Measurements from ENCODE around the gene LHX5.

LHX5 gene

GRCh38 chr12:113425960-113426453 lies 45.7 kb downstream of the LHX5 start:
- TF ChIP-seq ZFX (IDR thresholded peaks at IDR 0.05; ENCODE audit: borderline replicate concordance), result no peak
- TF ChIP-seq CTCF (IDR thresholded peaks at IDR 0.05), result no peak
- no peak overlapping the region for H3K27ac ChIP-seq

DNA sequence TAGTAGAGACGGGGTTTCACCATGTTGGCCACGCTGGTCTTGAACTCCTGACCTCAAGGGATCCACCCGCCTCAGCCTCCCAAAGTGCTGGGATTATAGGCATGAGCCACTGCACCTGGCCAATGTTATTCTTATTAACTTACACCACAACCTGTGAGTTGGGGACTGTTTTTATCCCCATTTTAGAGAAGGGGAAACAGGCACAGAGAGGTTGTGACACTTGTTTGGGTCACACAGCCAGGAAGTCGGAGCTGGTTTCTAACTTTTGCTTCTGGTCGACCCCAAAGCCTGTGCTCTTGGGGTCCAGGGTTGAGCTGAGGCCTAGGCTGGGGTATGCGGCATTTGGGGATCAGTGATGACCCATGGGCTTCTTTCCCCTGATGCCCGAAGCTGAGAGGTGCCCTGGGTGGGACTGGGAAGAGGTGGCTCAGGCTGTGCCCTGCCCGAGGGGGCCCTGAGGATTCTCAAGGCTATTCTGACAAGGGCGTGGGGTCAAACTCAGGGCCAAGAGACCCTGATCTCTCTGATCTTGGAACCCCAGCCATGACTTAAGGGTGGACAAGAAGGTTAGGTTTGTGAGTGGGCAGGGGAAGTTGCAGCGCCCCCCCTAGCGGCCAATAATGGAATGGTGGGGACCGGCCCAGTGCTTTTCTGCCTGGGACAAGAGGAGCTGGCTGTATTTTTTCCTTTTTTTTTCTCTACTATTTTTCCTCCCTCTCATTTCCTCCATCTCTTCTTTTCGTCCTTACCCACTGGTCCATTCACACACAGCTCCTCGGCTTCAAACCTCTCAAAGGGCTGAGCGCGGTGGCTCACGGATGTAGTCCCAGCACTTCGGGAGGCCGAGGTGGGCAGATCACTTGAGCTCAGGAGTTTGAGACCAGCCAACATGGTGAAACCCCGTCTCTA lies 46.5 kb downstream of the LHX5 start:
- peak; percentile 99 for TF ChIP-seq CTCF (IDR thresholded peaks at IDR 0.05)
- no peak for TF ChIP-seq ZFX (IDR thresholded peaks at IDR 0.05; ENCODE audit: borderline replicate concordance)
- H3K27ac ChIP-seq, result no peak overlapping the region

- TF ChIP-seq ZFX (IDR thresholded peaks at IDR 0.05; ENCODE audit: borderline replicate concordance) (no peak), CTCF (IDR thresholded peaks at IDR 0.05) (no peak)
- no peak overlapping the region for H3K27ac ChIP-seq
Observed at GRCh38 chr12:113424456-113424855, 47.2 kb downstream of the LHX5 start.

DNA sequence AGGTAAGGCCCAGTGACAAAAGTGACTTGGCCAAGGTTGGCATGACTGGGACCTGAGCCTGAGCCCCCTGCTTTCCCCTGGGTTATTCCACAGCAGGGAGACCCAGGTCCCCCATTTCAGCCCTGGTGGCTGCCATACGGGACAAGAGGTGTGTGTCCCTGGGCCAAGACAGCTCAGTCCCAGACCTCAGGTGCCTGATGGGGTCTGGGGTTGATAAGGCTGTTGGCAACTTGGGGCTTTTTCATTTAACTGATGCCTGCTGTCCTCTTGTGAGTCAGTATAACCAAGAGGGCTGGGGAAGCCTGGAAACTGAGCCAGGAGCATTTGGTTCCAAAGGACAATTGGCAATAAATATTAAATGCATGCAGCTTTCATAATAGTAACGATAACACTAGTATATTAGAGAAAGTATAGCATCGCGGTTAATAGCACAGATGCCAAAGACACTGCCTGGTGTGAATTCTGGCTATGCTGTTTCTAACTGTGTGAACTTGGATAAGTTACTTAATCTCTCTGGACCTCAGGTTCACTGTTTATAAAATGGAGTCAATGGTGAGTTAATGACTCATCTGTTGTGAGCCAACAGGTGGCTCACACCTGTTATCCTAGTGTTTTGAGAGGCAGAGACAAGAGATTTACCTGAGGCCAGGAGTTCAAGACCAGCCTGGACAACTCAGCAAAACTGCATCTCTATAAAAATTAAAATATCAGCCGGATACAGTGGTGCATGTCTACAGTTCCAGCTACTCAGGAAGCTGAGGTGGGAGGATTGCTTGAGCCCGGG lies 48.6 kb downstream of the LHX5 start:
- peak overlapping the region; percentile 67 for H3K27ac ChIP-seq

DNA sequence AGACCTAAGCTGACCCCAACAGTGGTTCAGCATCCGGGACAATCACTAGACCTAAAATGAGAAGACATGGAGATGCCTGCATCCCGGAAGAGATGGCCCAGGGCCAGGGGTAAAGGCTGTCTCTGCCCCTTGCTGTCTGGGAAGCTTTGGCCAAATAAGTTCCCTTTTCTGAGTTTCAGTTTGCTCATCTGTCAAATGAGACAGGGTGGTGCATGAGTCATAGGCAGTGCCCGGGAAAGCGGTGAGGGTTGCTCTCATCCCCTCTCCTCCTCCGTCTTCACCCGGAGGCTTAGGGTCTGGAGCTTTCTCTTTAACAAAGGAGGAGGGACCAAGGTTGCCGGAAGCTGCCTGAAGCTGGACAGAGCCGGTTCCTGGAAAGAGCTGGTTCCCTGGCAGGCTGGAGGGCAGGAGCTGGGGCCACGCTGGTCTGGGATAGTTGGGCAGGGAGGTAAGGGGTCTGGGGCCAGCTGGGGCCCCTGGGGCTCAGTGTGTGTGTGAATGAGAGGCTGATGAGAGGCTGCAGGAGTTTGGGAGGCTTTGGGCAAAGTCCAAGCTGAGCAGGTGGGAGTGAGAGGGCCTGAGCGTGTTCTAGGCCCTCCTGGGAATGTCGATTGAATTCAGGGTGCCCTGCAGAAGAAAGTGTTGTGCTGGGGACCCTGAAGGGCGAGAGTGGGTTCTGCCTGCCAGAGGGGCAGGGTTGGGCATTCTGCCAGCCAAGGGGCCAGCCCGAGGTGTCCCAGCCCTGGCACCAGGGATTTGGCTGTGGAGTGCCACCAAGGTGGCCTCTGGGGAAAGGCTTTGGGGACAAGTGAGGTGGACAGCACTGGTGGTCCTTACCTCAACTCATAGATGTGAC lies 49.4 kb downstream of the LHX5 start, which contains the start of gene SDSL:
SDSL (plus strand) TSS at position 351 of the 856 bp plus-strand sequence. CDS start 5,603 bp downstream, outside the sequence.
- TF ChIP-seq CTCF (IDR thresholded peaks at IDR 0.05) (no peak), ZFX (IDR thresholded peaks at IDR 0.05; ENCODE audit: borderline replicate concordance) (no peak)

More for the DNA sequence above, 48.6 kb downstream of the LHX5 start:
- TF ChIP-seq CTCF (IDR thresholded peaks at IDR 0.05) (no peak), ZFX (IDR thresholded peaks at IDR 0.05; ENCODE audit: borderline replicate concordance) (no peak)

DNA sequence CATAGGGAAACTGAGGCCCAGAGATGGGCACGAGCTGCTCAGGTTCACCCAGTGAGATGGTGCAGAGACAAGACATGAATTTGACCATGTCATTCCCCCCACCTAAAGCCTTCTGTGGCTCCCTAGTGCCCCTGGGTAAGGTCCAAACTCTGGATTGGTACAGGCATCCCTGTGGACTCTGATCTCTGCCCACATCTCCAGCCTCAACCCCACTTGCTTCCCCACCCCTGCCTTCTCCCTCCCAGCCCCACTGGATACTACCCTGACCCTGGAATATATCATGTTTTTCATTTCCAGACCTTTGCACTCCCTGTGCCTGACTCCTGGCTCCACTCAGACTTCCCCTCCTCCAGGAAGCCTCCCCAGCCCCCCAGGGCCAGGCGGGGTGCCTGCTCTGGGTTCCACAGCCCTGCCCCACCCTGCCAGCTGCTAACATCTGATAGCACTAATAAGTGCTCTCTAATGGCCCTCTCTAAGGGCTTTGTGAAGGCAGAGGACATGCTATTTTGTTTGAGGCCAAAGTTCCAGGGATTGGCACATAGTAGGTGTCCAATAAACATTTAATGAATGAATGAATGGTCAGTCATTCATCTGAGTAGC lies 50.6 kb downstream of the LHX5 start:
- TF ChIP-seq CTCF (IDR thresholded peaks at IDR 0.05), result no peak
- TF ChIP-seq ZFX (IDR thresholded peaks at IDR 0.05; ENCODE audit: borderline replicate concordance), result no peak
- H3K27ac ChIP-seq, result no peak overlapping the region

More for the DNA sequence above, 49.4 kb downstream of the LHX5 start, which contains the start of gene SDSL:
- peak within 1 kb of the TSS; percentile 67 for H3K27ac ChIP-seq
